ENCODE data around the gene C12orf42. TPM values are rescaled to one million over a fixed set of nuclear protein-coding genes. Genes with fewer than 3 reads are reported as not detected.

C12orf42 gene
- total RNA-seq, 1 experiment from 2014 or later, result not detected

- Mint-ChIP-seq H3K27me3 (ENCODE audit: insufficient read depth, unreplicated experiment) (peaks cover 2% of the 10 kb centered on the region), H3K9me3 (ENCODE audit: unreplicated experiment) (no peaks in the 10 kb centered on the region), H3K27ac (ENCODE audit: unreplicated experiment) (no peak overlapping the region), H3K4me3 (ENCODE audit: unreplicated experiment) (no peak overlapping the region), H3K4me1 (ENCODE audit: low read depth, unreplicated experiment) (no peaks in the 10 kb centered on the region), H3K36me3 (ENCODE audit: insufficient read depth, unreplicated experiment) (no peaks in the 10 kb centered on the region)
- no peaks in the 10 kb centered on the region for H3K36me3 ChIP-seq (ENCODE audit: control insufficient read depth, insufficient read depth, low read length)
- no peak for TF ChIP-seq CTCF (IDR thresholded peaks at IDR 0.05; ENCODE audit: insufficient read depth in 1 of 2, low read depth in 1 of 2, low read length in 1 of 2, severe bottlenecking in 1 of 2, unreplicated experiment in 1 of 2)
- BruUV-seq (replicated peaks), result no TSS peak
- no peaks in the 10 kb centered on the region for H3K9me3 ChIP-seq
- intact Hi-C loops (cut with micrococcal nuclease; ENCODE audit: unreplicated experiment), result loop anchor here (10.0 kb wide), 1 partner anchor 445 kb away; the partner anchor contains the start of gene ASCL1
- H3K4me3 ChIP-seq (ENCODE audit: low read depth, low read length), result no peak overlapping the region
- POLR2A ChIA-PET, result no interaction called here
- H3K27me3 ChIP-seq (replicated peaks; ENCODE audit: control insufficient read depth, insufficient read depth, low read length), result no peaks in the 10 kb centered on the region
- CTCF ChIA-PET, result no interaction called here
- no peaks in the 10 kb centered on the region for H3K4me1 ChIP-seq
- no peak for DNase-seq
Observed at GRCh38 chr12:103399986-103400385, 95.8 kb downstream of the C12orf42 start.

GRCh38 chr12:103397536-103397935 is 98.2 kb downstream of the C12orf42 start:
- H3K27ac Mint-ChIP-seq (ENCODE audit: unreplicated experiment), result no peak overlapping the region

GRCh38 chr12:103392722-103393121 is 103.0 kb downstream of the C12orf42 start:
- Histone ChIP-seq H3K4me1 (no peaks in the 10 kb centered on the region), H3K9me3 (no peaks in the 10 kb centered on the region), H3K27me3 (replicated peaks; ENCODE audit: control insufficient read depth, insufficient read depth, low read length) (no peaks in the 10 kb centered on the region), H3K4me3 (ENCODE audit: low read depth, low read length) (no peak overlapping the region), H3K36me3 (ENCODE audit: control insufficient read depth, insufficient read depth, low read length) (no peaks in the 10 kb centered on the region)
- peaks cover 5% of the 10 kb centered on the region for H3K27me3 Mint-ChIP-seq (ENCODE audit: insufficient read depth, unreplicated experiment)
- ChIA-PET POLR2A (no interaction called here), CTCF (no interaction called here)
- no peaks in the 10 kb centered on the region for H3K36me3 Mint-ChIP-seq (ENCODE audit: insufficient read depth, unreplicated experiment)
- H3K9me3 Mint-ChIP-seq (ENCODE audit: unreplicated experiment), result no peaks in the 10 kb centered on the region
- no peak overlapping the region for H3K27ac Mint-ChIP-seq (ENCODE audit: unreplicated experiment)
- BruUV-seq (replicated peaks), result no TSS peak
- intact Hi-C loops (cut with micrococcal nuclease; ENCODE audit: unreplicated experiment), result no loop called here
- no peak for DNase-seq
- H3K4me1 Mint-ChIP-seq (ENCODE audit: low read depth, unreplicated experiment), result no peaks in the 10 kb centered on the region
- no peak overlapping the region for H3K4me3 Mint-ChIP-seq (ENCODE audit: unreplicated experiment)
- no peak for TF ChIP-seq CTCF (IDR thresholded peaks at IDR 0.05; ENCODE audit: insufficient read depth in 1 of 2, low read depth in 1 of 2, low read length in 1 of 2, severe bottlenecking in 1 of 2, unreplicated experiment in 1 of 2)

More at GRCh38 chr12:103397536-103397935, 98.2 kb downstream of the C12orf42 start:
- H3K9me3 ChIP-seq, result no peaks in the 10 kb centered on the region
- H3K9me3 Mint-ChIP-seq (ENCODE audit: unreplicated experiment), result no peaks in the 10 kb centered on the region
- CTCF ChIA-PET, result no interaction called here
- no peaks in the 10 kb centered on the region for H3K36me3 ChIP-seq (ENCODE audit: control insufficient read depth, insufficient read depth, low read length)
- no TSS peak for BruUV-seq (replicated peaks)
- no peaks in the 10 kb centered on the region for H3K27me3 Mint-ChIP-seq (ENCODE audit: insufficient read depth, unreplicated experiment)
- no peak for TF ChIP-seq CTCF (IDR thresholded peaks at IDR 0.05; ENCODE audit: insufficient read depth in 1 of 2, low read depth in 1 of 2, low read length in 1 of 2, severe bottlenecking in 1 of 2, unreplicated experiment in 1 of 2)
- H3K36me3 Mint-ChIP-seq (ENCODE audit: insufficient read depth, unreplicated experiment), result no peaks in the 10 kb centered on the region
- H3K4me3 Mint-ChIP-seq (ENCODE audit: unreplicated experiment), result no peak overlapping the region
- no peaks in the 10 kb centered on the region for H3K27me3 ChIP-seq (replicated peaks; ENCODE audit: control insufficient read depth, insufficient read depth, low read length)
- no peaks in the 10 kb centered on the region for H3K4me1 Mint-ChIP-seq (ENCODE audit: low read depth, unreplicated experiment)
- intact Hi-C loops (cut with micrococcal nuclease; ENCODE audit: unreplicated experiment), result no loop called here
- no peak overlapping the region for H3K4me3 ChIP-seq (ENCODE audit: low read depth, low read length)
- POLR2A ChIA-PET, result no interaction called here
- H3K4me1 ChIP-seq, result no peaks in the 10 kb centered on the region
- DNase-seq, result no peak

All from Caco-2 (cell line).